HG03108 (cell line): ENCODE measurements around the gene FAM50A.
A peak's percentile ranks its signal among the peaks of the same experiment; 100 is the strongest.
"Not testable (repeated sequence)": the region's sequence is repeated elsewhere in the genome, so short reads cannot be mapped to it uniquely, and the experiment has no call there.

ENCODE experiments used
- ATAC-seq: cut with Tn5 transposase; IDR thresholded peaks from one replicate; pipeline ENCODE4 v1.9.1; 2021; ENCODE audit warnings: moderate library complexity; ENCODE audit not compliant: unreplicated experiment

FAM50A gene

DNA sequence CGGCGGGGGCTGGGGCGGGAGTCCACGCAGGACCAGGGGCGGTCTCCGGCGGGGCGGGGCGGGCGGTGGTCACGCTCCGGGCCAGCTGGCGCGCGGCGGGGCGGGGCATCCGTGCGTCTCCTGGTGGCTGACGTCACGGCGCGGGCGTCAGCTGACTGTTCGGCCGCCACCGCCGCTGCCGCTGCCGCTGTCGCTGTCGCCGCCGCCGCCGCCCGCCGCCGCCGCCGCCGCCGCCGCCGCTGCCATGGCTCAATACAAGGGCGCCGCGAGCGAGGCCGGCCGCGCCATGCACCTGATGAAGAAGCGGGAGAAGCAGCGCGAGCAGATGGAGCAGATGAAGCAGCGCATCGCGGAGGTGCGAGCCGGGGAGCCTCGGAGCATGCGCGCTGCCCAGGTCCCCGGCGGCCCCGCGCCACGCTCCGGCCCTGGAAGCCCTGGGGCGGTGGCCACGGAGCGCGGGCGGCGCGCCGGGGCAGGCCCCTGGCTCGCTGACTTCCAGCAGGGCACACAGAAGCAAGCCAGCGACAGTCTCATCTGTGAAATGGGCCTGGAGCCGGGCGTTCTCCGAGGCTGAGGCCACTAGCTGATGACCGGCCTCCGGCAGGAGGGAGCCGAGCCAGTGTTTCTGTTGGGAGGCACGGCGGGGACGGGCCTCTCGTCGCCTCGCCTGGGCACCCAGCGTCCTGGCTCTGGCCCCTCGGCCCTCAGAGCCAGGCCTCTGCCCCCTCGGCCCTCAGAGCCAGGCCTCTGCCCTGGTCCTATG, at the start of gene FAM50A:
TSS of gene FAM50A (plus strand) at position 150 of the 763 bp plus-strand sequence. CDS start at position 245, 95 bp downstream.
- peak; percentile 77 for ATAC-seq

DNA sequence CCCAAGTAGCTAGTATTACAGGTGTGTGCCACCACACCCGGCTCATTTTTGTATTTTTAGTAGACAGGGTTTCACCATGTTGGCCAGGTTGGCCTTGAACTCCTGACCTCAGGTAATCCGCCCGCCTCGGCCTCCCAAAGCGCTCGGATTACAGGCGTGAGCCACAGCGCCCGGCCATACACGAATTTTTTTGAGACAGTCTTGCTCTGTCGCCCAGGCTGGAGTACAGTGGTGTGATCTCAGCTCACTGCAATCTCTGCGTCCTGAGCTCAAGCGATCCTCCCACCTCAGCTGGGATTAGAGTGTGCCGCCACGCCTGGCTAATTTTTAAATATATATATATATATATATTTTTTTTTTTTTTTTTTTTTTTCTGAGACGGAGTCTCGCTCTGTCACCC, 47.6 kb upstream of the FAM50A start:
- not testable (repeated sequence) for ATAC-seq

DNA sequence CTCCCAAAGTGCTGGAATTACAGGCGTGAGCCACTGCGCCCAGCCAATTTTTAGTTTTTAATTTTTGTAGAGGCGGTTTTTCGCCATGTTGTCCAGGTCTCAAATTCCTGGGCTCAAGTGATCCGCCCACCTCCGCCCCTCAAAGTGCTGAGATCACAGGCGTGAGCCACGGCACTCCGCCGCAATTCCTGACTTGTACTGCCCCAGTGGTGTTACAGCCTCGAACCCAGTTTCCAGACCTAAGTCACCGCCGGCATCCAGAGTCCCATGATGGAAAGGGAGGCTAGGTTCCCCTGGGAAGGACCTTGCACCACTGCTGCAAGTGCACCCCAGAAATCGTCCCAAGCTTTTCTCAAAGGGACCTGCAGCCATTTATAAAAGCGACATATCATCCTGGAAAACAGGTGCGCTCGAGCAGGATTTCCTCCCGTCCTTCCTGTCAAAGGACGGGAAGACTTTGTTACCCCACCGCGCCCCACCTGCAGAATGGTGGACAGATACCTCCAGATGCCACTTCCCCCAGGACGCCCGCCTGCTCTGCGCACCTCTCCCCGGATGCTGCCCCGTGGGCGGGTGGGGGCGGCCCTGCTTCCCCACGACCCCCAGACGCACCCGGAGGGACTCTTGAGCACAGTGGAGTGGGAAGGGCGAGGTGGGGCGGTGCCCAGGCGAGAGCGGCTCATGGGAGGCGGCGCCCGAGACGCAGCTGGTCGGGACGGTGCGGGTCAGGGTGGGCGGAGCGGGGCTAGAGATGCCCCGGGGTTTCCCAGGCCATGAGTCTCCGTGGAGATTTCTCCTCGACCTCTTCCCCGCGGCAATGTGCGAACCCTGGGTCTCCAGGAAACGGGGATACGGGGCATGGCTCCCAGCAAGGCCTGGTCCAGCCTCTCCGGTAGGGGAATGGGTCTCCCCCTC, 46.7 kb upstream of the FAM50A start:
- ATAC-seq, result peak; percentile 36

DNA sequence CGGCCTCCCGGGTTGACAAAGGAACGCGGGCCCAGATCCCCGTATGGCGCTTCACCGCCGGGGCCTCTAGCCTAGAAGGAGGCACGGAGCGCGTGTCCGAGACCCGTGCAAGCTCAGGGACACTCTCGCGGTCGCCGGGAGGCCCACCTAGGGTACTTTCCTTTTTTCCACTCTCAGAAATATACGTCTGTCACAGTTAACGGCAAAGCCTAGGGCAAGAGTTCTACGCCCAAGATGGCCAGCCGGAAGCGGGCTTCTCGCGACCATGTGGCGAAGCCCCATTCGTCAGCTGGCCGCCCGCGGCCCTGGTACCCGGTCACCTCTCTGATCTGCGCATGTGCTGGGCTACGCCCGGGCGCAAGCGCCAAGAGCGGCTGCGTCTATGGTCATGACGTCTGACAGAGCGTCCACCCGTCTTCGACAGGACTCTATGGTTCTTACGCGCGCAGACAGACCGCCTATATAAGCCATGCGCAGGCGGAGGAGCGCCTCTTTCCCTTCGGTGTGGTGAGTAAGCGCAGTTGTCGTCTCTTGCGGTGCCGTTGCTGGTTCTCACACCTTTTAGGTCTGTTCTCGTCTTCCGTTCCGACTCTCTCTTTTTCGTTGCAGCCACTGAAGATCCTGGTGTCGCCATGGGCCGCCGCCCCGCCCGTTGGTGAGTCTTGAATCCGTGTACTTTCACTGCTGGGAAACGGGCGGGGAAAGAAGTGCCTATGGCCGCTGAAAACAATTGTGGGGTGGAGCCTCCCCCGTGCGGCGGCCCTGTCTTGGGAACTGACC, 45.9 kb upstream of the FAM50A start, which contains the start of gene RPL10:
TSS of gene RPL10 (plus strand) at position 490 of the 780 bp plus-strand sequence. CDS start at position 633, 143 bp downstream.
- peak; percentile 86 for ATAC-seq

DNA sequence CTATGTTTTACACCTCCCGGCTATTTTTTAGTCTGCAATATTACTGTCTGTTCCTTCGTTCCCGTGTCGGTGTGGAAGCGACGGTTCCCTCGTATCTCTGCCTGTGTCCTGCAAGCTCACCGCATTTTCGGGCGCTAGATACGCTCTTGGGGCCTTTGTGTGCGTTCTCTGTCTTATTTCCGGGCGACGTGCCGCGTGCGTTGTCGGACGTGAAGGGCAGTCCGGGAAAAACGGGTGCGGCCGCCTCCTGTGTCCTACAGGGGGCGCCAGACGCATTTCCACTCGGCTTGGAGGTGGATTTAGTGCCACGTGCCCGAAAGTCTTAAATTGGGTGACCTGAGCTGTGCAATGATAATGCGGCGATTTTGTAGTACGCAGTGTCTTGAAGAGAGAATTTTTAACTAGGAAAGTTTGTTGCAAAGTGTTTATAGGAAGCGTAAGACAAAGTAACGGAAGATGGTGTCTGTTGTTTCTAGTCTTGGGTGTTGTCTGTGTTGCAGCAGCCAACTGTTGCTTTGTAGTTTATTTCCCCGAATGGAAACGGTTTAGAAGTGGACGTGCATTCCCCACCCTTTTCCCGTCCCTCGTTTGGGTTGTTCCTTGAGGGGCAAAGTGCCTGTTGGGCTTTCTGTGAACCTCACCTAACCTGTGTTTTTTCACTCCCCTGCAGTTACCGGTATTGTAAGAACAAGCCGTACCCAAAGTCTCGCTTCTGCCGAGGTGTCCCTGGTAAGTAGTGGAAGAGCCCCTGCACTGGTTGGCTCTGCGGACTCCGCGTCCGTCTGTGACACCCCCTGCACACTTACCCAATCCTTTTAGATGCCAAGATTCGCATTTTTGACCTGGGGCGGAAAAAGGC, 45.0 kb upstream of the FAM50A start:
- ATAC-seq, result no peak

GRCh38 chrX:154399527-154400368, 44.2 kb upstream of the FAM50A start:
- ATAC-seq, result no peak

DNA sequence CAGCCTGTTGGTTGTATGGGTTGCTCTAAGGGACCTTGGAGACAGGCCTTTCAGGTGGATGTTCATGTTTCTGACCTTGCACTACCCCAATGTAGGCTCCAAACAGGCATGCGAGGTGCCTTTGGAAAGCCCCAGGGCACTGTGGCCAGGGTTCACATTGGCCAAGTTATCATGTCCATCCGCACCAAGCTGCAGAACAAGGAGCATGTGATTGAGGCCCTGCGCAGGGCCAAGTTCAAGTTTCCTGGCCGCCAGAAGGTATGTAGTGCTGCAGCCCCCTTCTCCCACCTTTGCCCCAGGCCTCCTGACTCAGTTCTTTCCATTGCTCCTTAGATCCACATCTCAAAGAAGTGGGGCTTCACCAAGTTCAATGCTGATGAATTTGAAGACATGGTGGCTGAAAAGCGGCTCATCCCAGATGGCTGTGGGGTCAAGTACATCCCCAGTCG, 43.5 kb upstream of the FAM50A start:
- not testable (repeated sequence) for ATAC-seq

GRCh38 chrX:154401045-154401799, 42.7 kb upstream of the FAM50A start:
- ATAC-seq, result no peak

- no peak for ATAC-seq
These were observed 41.9 kb upstream of the FAM50A start for GRCh38 chrX:154401918-154402621.

GRCh38 chrX:154402622-154403127, 41.3 kb upstream of the FAM50A start:
- no peak for ATAC-seq

DNA sequence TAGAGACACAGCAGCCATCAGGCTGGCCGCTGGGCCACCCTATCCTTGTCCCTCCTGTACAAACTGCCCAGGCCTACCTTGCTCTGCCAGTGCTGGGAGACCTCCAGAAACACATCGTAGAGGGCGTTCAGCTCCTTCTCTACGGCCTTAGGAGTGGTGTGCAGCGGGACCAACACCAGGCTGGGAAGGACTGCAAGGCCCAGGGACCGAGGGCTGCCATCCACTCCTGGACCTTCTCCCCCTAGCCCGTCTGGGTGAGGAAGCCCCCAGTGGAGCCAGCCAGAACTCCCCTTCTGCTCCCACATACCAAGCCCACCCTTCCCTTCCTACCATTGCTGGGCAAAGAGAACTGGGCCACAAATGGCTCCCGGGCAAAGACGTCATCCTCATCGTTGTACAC, 40.7 kb upstream of the FAM50A start:
- no peak for ATAC-seq

- no peak for ATAC-seq
These were observed 40.1 kb upstream of the FAM50A start for GRCh38 chrX:154403858-154404257.

DNA sequence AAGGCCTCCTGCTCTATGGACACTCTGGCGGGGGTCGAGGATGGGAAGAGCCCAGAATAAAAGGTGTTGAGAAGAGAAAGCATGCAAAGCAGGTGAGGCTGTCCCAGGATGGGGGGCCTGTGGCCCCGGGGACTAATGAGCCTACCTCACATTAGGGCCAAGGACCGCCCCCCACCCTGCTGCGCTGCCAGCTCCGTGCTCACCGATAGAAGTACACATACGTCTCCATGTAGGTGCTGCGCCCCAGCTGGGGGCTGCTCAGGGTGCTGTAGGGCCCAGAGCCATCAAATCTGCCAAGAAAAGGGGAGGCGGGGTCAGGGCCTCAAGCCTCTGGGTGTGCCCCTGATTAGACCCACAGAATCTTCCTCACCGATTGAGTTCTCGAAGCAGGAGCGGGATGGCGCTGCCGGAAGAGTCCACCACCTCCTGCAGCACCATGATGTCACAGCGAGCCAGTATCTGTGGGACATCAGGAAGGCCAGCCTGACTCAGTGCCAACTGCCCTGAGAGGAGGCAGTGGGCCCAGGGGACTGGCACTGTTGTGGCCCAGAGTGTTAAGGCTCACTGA, 39.2 kb upstream of the FAM50A start:
- ATAC-seq, result no peak

DNA sequence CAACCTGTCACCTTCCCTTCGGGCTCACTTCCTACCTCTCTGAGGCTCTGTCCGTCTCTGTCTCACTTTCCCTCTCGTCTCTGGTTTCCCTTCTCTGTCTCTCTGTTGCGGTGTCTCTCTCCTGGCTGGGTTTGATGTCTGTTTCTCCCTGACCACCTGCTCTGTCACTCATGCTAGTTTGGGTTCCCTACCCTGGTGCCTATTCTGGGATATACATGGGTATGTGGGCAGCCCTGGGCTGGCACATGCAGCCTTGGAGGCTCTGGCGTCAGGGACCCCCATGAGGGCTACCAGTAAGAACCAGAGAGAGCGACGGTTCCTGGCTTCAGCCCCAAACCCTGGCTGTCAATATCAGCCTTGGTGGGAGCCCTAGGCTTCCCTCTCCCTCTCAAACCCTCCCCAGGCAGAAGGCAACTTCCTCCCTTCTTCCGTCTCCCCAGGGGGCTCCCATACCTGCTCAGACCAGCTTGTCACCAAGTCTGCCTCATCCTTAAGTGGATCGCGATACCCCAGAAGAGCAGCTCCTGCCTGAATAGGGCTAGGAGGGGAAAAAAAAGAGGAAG, 35.2 kb upstream of the FAM50A start:
- ATAC-seq, result no peak

DNA sequence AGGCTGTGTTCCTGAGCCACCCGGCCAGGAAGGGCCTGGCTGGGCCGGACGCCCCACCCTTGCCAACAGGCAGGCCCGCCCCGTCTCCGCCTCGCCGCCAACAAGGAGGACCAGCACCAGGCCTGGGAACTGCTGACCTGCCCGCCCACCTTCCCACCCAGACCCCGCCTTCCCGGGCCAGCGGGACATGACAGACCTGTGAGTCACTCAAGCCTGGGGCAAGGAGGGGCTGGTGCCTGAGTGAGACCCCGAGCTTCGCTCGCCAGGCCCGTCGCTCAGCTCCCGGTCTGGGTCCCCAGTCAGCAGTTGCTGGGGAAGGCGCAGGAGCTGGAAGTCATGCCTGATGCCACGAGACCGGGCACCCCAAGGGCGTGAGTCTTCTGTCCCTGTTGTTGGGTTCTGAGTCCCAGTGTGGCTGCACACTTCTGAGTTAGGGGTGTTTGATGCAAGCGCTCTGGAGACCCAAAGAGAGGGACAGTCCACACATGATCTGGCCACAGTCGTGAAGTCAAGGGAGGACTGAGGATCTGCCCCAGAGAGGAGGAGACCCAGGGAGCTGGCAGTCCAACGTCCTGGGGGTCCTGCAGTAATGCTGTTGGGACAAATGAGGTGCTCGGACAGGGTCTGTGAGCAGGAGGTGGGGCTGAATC, 34.6 kb upstream of the FAM50A start, which contains the start of gene DNASE1L1:
TSS of gene DNASE1L1 (minus strand) at position 33 of the 650 bp plus-strand sequence. CDS start 3,686 bp downstream, outside the sequence.
- ATAC-seq, result peak; percentile 49

DNA sequence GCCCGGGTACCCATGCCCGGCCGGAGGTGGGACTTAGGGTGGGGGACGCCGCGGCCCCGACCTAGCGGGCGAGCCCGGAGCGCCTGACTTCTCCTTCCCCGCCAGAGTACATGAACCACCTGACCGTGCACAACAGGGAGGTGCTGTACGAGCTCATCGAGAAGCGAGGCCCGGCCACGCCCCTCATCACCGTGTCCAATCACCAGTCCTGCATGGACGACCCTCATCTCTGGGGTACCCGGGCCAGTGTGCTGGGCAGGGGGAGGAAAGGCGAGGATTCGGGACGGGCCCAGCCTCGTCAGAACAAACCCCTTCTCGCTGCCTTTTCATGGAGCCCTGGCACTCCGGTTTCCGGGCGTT, 32.0 kb upstream of the FAM50A start:
- peak; percentile 45 for ATAC-seq
